Upper lobe of left lung (tissue), 4 donors: Measurements from ENCODE around the gene UGGT2.

ENCODE experiments used
- CTCF ChIP-seq, 6 experiments: fragments of 450-650 bp in 4 of 6; fragments of 200-600 bp in 2 of 6; sonication (generic) in 2 of 6; IDR thresholded peaks; one replicate each; pipeline ENCODE4 v1.5.1; 2016 to 2019; ENCODE audit warnings: antibody characterized with exemption in 6 of 6
- EP300 ChIP-seq, 4 donors: sonication (generic); formaldehyde crosslinking; IDR thresholded peaks; one replicate each; pipeline ENCODE4 v1.5.1; 2017; ENCODE audit warnings: antibody characterized with exemption in 4 of 4, control low read depth in 2 of 4
- POLR2A ChIP-seq, 4 donors: fragments of 450-650 bp; IDR thresholded peaks; one replicate each; pipeline ENCODE4 v1.5.1; 2016 to 2017; ENCODE audit warnings: antibody characterized with exemption in 4 of 4, mild to moderate bottlenecking in 2 of 4
- POLR2AphosphoS5 ChIP-seq, 2 donors: sonication (generic); formaldehyde crosslinking; IDR thresholded peaks; one replicate each; pipeline ENCODE4 v1.5.1; 2017; ENCODE audit warnings: antibody characterized with exemption in 2 of 2

DNA sequence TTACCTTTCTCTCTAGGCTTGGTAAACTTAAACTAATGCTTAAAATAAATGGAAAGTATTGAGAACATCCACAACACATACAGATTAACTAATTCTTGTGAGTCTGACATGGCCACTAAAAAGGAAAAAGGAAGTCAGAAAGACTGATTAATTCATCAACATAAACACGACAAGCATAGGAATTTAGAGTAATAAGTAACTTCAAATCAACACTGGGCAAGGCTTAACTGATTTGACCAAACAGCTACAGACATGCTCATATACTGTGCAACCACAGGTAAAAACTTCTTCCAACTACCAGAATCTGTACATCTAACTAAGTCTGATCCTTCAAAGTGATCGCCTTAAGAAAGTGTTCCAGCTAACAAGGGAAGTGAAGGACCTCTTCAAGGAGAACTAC, 20.5 kb downstream of the UGGT2 start:
- TF ChIP-seq CTCF (IDR thresholded peaks at IDR 0.05) (no peak), POLR2AphosphoS5 (IDR thresholded peaks at IDR 0.05) (no peak), POLR2A (IDR thresholded peaks at IDR 0.05) (no peak), EP300 (IDR thresholded peaks at IDR 0.05) (no peak)
